NCI-H1694 (cell line): ENCODE results near the gene C19orf12.

ENCODE experiments used
- DNase-seq: peaks from one replicate; lab custom pipeline; 2025; lab: John Stamatoyannopoulos, UW

C19orf12 gene

DNA sequence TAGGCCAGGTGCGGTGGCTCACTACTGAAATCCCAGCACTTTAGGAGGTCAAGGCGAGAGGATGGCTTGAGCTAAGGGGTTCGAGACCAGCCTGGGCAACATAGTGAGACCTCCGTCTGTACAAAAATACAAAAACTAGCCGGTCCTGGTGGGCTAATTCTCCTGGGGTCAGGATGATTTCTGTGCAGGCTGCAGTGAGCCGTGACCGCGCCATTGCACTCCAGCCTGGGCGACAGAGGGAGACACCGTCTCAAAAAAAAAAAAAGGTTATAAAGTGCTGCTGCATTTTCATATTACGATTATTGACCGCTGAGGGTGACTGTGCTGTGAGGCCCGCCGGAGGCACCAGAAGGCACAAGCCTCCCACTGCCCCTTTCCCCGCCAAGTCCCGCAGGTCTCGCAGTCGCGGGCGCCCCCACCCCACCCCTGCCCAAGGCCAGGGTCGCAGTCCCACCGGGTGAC, 50.3 kb downstream of the C19orf12 start:
- DNase-seq = no peak

DNA sequence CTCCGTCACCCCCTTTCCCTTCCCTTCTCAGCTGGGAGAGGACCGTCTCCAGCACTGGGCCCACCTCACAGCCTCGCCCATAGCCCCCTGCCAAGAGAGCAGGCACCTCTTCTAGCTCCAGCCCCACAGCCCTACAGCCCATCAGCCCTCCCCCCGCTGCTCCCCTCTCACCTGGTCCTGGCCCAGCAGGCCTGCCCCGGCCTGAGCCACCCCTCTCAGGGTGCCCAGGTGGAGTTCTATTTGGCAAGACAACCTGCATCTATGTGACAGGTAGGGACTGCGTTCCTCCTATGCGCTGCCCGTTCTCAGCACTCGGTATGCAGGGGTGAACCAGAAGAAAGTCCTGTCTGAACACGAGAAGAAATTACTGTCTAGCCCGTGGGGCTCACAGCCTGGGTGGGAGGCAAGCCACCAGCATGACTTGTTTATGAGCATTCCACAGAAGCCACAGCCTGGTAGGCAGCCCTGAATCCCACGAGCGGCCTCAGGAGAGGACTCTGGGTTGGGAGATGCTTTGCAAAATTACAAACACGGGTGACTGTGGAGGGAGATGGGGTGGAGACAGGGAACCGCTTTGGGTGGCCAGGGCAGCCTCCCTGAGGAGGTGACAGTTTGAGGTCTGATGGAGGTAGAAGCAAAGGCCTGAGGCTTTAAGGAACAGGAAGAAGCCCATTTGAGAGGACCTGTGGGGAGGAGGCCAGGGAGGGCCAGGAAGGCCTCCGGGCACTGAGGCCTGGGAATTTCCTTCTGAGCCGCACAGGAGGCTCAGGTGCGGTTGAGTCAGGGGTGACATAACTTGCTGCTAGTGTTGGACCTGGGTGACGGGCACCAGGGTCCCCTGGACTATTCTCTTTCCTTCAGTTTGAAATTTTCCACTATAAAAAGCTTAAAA, 51.0 kb downstream of the C19orf12 start:
- DNase-seq = no peak

DNA sequence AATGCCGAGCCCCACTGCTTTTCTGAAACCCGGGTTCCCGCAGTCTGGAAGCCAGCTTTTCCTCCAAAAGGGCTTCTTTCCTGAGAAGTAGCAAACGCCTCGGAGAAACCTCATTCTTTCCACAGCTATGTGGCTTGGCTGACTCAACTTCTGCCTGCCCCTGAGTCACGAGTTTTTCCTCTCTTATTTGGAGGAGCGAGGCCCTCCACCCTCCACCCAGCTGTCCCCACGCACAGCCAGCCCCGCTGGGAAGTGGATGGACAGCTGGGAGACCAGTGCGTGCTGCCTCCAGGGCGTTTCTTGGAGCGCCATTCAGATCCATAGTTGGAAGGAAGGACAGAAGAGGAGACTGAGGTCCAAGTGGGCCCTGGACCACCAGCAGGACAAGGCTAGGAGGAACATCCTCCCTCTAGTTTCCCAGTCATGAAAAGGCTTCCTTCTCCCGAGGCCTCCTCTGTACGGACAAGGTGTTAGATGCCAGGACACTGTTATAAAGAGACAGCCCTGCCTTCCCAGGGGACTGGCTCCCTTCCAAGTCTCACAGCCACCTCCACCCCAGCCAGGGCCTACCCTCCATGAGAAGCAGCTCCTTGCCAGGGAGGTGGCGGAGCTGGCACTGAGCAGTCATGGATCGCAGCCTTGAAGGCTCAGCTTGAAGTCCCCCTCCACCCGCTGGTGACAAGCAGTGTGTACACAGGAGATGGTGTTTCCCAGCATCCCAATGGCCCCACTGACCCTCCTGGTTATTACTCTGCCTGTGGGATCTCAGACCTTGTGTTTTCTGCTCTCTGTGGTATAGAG, 52.3 kb downstream of the C19orf12 start:
- no peak for DNase-seq

DNA sequence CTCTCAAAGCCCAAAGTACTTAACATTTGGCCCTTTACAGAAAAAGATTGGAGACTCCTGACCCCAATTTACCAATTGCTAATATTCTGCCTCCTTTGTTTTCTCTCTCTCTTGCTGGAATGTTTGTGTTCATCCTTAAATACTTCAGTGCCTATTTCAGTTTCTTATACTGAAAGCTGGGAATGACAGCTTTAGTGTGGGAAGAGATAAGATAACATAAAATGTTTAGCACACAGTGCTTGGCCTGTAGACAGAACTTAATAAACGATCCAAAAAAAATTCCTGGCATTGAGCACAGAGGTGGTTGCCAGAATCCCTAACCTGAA, 52.8 kb downstream of the C19orf12 start:
- DNase-seq = no peak

DNA sequence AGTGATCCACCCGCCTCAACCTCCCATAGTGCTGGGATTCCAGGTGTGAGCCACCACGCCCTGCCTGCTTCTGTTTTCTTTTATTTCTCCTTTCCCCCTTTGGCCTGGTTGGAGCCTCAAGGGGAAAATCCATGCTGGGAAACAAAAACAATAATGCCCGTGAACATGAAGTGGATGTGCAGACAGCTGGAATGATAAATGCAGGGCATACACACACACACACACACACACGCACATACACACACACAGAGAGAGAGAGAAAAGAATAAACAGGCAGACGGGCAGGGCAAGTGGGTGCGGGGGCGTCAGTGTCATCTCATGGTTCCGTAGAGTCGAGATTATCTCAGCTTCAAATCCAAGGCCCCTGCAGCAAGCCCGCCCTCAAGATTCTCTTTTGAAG, 54.2 kb downstream of the C19orf12 start:
- no peak for DNase-seq

DNA sequence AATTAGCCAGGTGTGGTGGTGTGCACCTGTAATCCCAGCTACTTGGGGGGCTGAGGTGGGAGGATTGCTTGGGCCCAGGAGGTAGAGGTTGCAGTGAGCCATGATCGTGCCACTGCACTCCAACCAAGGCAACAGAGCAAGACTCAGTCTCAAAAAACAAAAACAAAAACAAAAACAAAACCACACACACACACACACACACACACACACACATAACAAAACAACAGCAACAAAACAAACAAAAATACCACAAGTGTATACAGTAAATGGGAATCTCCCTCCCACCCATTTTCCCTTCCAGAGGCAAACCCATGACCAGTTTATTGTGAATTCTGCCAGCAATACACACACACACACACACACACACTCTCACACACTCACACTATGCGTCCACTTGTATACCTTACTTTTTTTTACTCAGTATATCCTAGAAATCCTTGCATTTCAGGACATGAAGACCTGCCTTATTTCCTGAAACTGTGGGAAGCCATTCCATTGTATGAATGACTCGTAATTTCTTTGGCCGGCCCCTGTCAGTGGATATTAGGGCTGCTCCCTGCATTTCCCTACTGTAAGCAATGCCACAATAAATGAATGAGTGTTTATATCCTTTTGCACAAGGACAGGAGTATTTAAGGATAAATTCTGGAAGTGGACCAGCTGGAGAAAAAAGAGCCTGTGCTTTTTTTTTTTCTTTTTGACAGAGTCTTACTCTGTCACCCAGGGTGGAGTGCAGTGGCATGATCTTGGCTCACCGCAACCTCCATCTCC, 56.7 kb downstream of the C19orf12 start:
- no peak for DNase-seq

DNA sequence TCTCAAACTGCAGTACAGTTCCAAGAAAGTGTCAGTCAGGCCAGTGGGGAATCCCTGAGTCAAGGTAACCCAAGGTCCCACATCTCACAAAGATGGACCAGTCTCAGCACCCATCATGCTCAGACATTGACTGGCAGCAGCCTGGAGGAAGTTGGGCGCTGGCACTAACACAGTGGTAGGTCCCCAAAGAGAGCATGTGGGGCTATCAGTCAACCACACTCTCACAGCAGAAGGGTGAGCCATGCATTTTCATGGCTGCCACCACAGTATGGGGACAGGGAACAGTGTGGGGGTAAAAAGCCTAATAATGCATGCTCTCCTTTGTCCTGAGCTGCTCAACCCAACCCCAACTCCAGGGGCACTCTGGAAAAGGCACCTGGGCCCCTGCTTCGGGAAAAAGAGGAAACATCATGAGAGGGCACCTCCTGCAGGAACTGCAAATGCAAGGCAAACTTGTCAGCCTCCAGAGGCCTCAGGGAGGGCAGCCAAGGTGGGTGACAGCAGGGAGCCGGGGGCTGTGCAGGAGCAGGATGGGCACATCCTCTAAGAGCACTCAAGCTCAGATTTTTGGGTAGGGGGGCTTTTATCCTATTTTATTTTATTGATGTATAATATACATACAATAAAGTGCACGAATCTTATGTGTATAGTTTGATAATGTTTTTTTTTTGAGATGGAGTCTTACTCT, 59.3 kb downstream of the C19orf12 start:
- DNase-seq = no peak

DNA sequence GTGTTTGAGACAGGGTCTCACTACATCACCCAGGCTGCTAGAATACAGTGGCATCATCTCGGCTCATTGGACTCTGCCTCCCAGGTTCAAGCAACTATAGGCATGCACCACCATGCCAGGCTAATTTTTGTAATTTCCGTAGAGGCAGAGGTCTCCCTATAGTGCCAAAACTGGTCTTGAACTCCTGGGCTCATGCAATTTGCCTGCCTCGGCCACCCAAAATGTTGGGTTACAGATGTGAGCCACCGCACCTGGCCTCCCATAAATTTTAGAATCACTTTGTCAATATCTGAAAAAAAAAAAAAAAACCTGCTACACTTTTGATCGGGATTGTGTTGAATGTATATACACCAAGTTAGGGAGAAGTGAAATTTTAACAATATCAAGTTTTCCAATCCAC, 61.7 kb downstream of the C19orf12 start:
- DNase-seq = no peak

DNA sequence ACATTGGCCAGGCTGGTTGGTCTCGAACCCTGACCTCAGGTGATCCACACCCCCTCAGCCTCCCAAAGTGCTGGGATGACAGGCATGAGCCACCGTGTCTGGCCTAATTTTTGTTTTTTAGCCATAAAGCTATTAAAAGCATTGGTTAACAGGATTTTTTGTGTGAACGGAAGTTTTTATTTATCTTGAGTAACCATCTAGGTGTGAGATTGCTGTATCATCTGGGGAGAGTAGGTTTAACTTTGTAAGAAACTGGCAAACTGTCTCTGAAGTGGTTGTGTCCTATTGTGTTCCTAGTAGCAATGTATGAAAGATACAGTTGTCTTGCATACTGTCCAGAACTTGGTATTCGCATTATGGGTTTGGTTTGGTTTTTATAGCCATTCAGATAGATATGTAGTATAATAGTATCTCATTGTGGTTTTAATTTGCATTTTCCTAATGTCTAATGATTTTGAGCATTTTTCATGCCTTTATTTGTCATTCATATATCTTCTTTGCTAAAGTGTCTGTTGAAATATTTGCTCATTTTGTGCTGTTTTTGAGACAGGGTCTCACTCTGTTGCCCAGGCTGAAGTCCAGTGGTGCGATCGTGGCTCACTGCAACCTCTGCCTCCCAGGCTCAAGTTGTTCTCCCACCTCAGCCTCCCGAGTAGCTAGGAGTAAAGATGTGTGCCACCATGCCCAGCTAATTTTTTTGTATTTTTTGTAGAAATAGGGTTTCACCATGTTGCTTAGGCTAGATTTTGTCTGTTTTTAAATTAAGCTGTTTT, 63.3 kb downstream of the C19orf12 start:
- no peak for DNase-seq

DNA sequence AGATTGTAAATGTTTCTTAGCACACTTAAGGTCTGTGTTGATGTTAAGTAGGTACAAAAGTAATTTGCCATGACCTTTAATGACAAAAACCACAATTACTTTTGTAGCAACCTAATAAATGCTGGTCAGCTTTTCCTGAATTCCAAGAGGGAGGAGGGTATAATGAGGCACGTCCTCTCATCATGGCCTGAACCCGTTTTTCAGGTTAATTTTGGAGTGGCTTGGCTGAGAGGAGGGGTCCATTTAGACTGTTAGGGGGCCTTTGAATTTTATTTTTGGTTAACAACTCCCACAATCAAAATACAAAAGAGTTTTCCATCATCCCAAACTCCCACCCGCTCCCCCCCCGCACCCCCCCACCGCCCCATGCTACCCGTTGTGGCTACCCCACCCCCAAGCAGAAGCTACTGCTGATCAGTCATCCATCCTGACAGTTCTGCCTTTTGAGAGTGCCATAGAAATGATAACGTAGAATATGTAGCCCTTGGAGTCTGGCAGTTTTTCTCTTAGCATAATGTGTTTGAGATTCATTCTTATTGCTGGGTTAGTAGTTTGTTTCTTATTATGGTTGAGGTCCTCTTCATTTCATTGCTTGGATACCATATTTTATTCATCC, 64.2 kb downstream of the C19orf12 start:
- DNase-seq = no peak
